HG02588 (cell line): ENCODE measurements around the gene OR14C36.
"Not testable (repeated sequence)": the region's sequence is repeated elsewhere in the genome, so short reads cannot be mapped to it uniquely, and the experiment has no call there.

Experiments used
- ATAC-seq: cut with Tn5 transposase; IDR thresholded peaks from one replicate; pipeline ENCODE4 v1.9.1; 2021; ENCODE audit warnings: mild to moderate bottlenecking, moderate library complexity; ENCODE audit not compliant: unreplicated experiment

OR14C36 gene

GRCh38 chr1:248348475-248348874 is at the start of gene OR14C36:
Gene OR14C36 (plus strand): TSS chr1:248348775. CDS start chr1:248348775, 0 bp downstream.
- ATAC-seq, result no peak

GRCh38 chr1:248303324-248303723 is 45.3 kb upstream of the OR14C36 start, which contains the start of gene OR2T12:
Gene OR2T12 (minus strand): TSS chr1:248303424. CDS start chr1:248295578, 7,846 bp downstream.
- no peak for ATAC-seq

GRCh38 chr1:248305672-248306071 is 42.9 kb upstream of the OR14C36 start:
- not testable (repeated sequence) for ATAC-seq

DNA sequence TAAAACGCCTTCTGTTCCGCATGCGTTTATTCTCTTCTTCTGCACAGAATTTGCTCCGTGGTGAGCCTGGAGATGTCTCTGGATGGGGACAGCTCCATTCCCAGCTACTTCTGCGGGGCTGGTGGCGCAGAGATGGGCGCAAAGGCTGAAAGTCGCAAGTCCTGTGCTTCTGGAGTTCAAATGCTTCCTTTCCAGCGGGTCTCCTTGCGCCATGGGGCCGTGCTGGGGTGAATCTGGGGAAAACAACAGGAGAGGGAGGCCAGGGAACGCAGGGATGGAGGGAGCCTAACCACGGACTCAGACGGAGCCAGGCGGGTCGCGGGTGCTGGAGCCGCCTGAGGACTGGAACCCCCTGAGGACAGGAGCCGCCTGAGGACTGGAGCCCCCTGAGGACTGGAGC is 42.5 kb upstream of the OR14C36 start:
- ATAC-seq, result no peak

GRCh38 chr1:248306740-248307139 is 41.8 kb upstream of the OR14C36 start:
- ATAC-seq, result not testable (repeated sequence)

DNA sequence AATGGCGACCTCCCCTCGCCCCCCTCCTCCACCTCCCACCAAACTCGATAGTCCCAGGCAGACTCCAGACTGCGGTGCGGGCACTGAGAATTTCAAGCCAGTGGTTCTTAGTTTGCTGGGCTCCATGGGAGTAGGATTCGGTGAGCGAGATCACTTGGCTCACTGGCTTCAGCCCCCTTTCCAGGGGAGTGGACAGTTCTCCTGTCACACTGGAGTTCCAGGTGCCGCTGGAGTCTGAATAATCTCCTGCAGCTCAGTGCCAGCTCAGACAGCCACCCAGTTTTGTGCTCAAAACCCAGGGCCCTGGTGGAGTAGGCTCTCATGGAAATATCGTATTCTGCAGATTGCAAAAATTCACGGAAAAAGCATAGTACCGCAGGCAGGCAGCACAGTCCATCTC is 31.8 kb upstream of the OR14C36 start:
- no peak for ATAC-seq

DNA sequence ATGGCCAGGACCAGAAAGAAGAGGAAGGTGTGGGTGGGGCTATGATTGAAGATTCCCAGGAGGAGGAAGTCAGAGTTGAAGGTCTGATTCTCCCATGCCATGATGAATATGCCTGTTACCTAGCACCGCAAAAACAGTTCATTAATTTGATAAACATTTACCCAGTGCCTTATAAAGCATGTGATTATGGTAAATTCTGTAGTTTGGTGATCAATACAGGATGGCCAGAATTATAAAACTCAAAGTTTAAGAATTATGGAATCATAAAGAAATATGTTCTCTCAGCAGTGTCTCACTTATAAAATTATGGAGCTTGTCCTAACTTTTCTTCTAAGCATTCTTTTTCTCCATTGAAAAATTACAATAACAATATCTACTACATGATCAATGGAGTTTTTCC is 24.1 kb upstream of the OR14C36 start, which contains the start of gene OR2M7:
Gene OR2M7, minus strand, starts transcription at position 101 of the 400 bp plus-strand sequence. Its CDS starts 0 bp downstream, at position 101.
- ATAC-seq, result no peak

GRCh38 chr1:248343451-248343850 is 5.1 kb upstream of the OR14C36 start:
- ATAC-seq, result no peak

DNA sequence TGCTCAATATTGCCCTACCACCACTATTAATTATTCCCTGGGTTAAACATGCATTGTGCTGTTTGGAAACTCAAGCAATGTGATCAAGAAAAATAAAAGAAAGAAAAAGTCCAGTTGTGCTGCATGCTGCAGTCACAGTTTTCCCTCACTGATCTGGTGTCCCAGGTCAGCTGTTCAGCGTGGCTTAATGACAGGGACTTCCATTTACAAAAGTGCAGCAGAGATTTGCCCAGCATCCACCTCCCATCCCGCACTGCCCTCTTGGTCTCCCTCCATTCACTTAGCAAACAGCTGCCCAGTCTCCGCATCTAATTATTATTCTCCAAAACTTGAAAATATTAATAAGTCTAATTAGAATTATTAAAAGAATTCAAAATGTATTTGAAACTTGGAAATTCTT is 10.8 kb downstream of the OR14C36 start:
- ATAC-seq, result no peak

DNA sequence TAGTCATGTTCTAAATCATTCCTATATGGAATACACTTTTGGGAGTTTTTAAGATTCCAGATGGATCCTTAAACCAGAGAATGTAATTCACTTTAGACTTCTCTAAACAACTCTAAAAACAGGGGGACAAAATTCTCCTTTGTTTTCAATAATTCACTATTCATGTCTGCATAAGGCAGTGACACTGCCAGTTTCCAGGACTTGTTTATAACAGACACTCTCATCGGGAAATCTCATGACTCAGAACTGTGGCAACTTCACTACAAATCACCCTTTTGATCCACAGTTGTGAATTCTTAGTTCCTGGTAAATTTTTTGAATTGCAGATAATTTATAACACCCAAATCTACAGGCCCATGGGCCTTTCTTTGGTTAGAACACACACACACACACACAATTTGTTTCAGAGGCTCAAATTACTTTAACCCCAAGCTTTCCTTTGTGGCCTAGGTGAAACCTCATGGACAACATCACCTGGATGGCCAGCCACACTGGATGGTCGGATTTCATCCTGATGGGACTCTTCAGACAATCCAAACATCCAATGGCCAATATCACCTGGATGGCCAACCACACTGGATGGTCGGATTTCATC is 12.6 kb downstream of the OR14C36 start, which contains the start of gene OR2T4:
Gene OR2T4, plus strand, starts transcription at position 545 of the 595 bp plus-strand sequence. Its CDS starts 0 bp downstream, at position 545.
- no peak for ATAC-seq

DNA sequence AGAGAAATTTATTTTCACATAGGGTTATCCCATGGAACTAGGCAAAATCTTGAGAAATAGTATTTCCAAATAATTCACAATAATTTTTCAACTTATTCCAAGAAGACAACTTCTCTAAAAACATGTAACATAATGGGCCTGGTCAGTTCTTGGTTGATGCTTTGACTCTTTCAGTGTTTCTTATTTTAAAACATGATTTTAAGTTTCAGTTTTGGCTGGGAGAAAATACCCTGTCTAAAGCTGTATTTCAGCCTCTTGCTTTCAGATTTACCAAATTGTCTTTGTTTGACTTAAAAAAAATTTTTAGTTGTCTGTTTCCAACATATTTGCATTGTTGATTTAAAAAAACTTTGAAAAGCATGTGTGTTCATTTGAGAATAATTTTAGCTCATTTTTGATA is 18.0 kb downstream of the OR14C36 start:
- no peak for ATAC-seq

- ATAC-seq, result peak; percentile 62
Observed at GRCh38 chr1:248372394-248372793, 23.8 kb downstream of the OR14C36 start.

GRCh38 chr1:248373761-248374160 is 25.2 kb downstream of the OR14C36 start:
- ATAC-seq, result no peak

- ATAC-seq, result no peak
Observed at GRCh38 chr1:248375446-248375845, 26.9 kb downstream of the OR14C36 start, which contains the start of gene OR2T6. Gene OR2T6 (plus strand): TSS chr1:248375746. CDS start chr1:248387609, 11,863 bp downstream.

- no peak for ATAC-seq
Observed at GRCh38 chr1:248376916-248377315, 28.3 kb downstream of the OR14C36 start.

DNA sequence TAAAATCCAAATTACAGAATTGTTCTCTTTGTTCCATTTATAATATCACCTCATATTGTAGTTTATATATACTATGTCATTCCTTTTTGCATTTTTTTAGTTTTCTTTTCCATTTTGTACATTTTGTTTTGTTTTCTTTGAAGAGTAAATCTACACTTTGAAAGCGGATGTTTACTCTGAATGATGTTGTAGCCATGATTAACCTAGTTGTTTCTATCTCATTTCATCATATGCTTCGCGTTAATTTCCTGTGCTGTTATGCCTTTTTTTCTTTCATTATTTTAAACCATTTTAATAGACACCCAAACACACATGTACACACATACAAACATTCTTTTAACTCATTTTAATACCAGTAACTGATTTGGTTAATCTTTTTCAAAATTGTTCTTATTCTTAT is 32.3 kb downstream of the OR14C36 start:
- ATAC-seq, result no peak

DNA sequence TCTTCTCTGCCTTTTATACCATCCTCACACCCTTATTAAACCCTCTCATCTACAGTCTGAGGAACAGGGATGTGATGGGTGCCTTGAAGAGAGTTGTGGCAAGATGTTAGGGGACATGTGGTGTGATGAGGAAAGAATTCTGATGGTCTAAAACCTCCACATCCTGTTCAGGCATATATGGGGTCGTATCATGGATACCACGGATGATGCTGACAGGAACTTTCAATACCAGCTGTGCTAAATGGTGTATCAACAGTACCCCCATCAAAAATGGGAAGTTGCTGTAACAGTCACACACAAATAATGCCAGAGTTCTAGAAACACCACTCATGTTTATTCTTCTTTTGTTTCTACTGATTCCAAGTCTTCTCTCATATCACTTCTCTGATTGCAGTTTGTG is 39.9 kb downstream of the OR14C36 start:
- no peak for ATAC-seq

DNA sequence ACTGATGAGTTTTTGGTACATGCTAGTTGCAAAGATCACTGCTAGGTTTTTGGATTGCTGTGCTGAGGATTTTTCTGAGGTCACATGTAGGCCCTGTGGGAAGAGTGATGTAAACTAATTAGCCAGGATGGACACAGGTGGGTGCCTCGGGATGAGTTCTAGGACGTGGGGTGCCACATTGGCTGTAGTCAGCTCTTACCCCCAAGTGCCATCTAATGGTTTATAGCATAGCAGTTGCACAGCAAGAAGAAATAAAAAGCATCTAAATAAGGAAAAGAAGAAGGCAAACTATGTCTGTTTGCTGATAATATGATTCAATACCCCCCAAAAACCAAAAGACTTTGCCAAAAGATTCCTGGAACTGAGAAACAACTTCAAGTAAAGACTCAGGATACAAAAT is 44.5 kb downstream of the OR14C36 start:
- no peak for ATAC-seq
